Measurements from ENCODE around the gene ID4. TPM values are rescaled to one million over a fixed set of nuclear protein-coding genes. Genes with fewer than 3 reads are reported as not detected.

Gene ID4
- total RNA-seq, 1 experiment from 2014 or later = 0.10 TPM

GRCh38 chr6:19841181-19841580 lies 4.0 kb downstream of the ID4 start:
- no peaks in the 10 kb centered on the region for H3K9me2 ChIP-seq (ENCODE audit: insufficient read depth)
- no TSS peak for BruUV-seq (replicated peaks)
- intact Hi-C loops (cut with micrococcal nuclease) = no loop called here
- H3K4me2 ChIP-seq (ENCODE audit: low read length) = no peak overlapping the region
- ATAC-seq (no peak), DNase-seq (ENCODE audit: low read depth, low spot score) (no peak)
- no peaks in the 10 kb centered on the region for H3K79me2 ChIP-seq (ENCODE audit: insufficient read depth, low read length)
- ChIA-PET POLR2A (no interaction called here), RAD21 (ENCODE audit: low non-redundant PET in 1 of 2, low total read pairs in 2 of 2, uncharacterized antibody in 2 of 2, unreplicated experiment in 2 of 2) (no interaction called here), CTCF (no interaction called here)
- no peak overlapping the region for H2AFZ ChIP-seq (ENCODE audit: low read depth, low read length, poor library complexity, severe bottlenecking)
- no peaks in the 10 kb centered on the region for H3K9me3 ChIP-seq (ENCODE audit: control insufficient read depth in 1 of 2, insufficient read depth in 1 of 2, low read depth in 1 of 2, low read length in 2 of 2)
- H3K9ac ChIP-seq (ENCODE audit: low read length) = no peak overlapping the region
- TF ChIP-seq SP1 (IDR thresholded peaks at IDR 0.05; ENCODE audit: low read depth) (no peak), SRF (IDR thresholded peaks at IDR 0.05; ENCODE audit: low read depth) (no peak), ATF3 (IDR thresholded peaks at IDR 0.05) (no peak), EZH2 (IDR thresholded peaks at IDR 0.05) (no peak), SIN3A (IDR thresholded peaks at IDR 0.05; ENCODE audit: low read depth) (no peak), CTCF (IDR thresholded peaks at IDR 0.05 in 2 of 3, conservative IDR thresholded peaks at IDR 0.05 in 1 of 3; ENCODE audit: borderline replicate concordance in 1 of 3, insufficient read depth in 1 of 3, low read depth in 2 of 3, low read length in 2 of 3) (no peak), ELF1 (IDR thresholded peaks at IDR 0.05; ENCODE audit: borderline replicate concordance, low read depth) (no peak), YY1 (IDR thresholded peaks at IDR 0.05; ENCODE audit: extremely low read depth, insufficient replicate concordance, low read depth, low read length) (no peak), ZFX (IDR thresholded peaks at IDR 0.05) (no peak)
- peaks cover 11% of the 10 kb centered on the region in 2 experiments; a peak in 3 of 4 replicates for H3K4me1 ChIP-seq (ENCODE audit: control insufficient read depth in 1 of 2, insufficient read depth in 2 of 2, low read length in 2 of 2)
- H4K20me1 ChIP-seq (ENCODE audit: insufficient read depth) = no peaks in the 10 kb centered on the region
- peaks cover 5% of the 10 kb centered on the region; the same call in 1 of the 2 replicates for H3K27me3 ChIP-seq (ENCODE audit: insufficient read depth, low read length)
- no peak overlapping the region for H3K27ac ChIP-seq (ENCODE audit: low read depth, low read length)
- H3K4me3 ChIP-seq (replicated peaks in 1 of 2; ENCODE audit: low read depth in 1 of 2, low read length in 2 of 2) = no peak overlapping the region
- H3K36me3 ChIP-seq (ENCODE audit: control insufficient read depth in 1 of 2, insufficient read depth in 2 of 2, low read length in 2 of 2) = no peaks in the 10 kb centered on the region

Measured in HCT116 (cell line).